ENCODE data around the gene EREG. TPM values are rescaled to one million over a fixed set of nuclear protein-coding genes. Genes with fewer than 3 reads are reported as not detected.

EREG gene
- total and polyA plus RNA-seq, 2 of the 8 experiments (the other 6 are each of a cell fraction or from before 2014, with no cell fraction given), result not detected

DNA sequence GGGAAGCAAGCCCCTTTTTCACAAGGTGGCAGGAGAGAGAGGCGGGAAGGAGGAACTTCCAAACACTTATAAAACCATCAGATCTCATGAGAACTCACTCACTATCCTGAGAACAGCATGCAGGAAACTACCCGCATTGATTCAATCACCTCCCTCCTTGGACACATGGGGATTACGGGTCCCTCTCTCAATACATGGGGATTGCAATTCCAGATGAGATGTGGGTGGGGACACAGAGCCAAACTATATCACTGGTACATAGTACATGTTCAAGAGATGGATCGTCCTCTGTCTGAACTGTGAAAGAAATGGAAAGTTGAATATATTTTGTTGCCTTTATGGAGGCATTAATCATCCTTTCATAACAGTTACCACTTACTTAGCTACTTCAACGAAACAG, 12.8 kb downstream of the EREG start:
- Histone ChIP-seq H3K79me1 (ENCODE audit: low read depth, low read length) (no peaks in the 10 kb centered on the region), H4K8ac (ENCODE audit: extremely low read depth, insufficient read depth, low read length) (no peak overlapping the region), H3K18ac (ENCODE audit: extremely low read depth, low read length) (no peak overlapping the region), H3K14ac (ENCODE audit: insufficient read length) (no peak overlapping the region), H3K79me2 (ENCODE audit: control insufficient read depth in 1 of 2, insufficient read depth in 2 of 2, low read length in 2 of 2) (no peaks in the 10 kb centered on the region), H2BK5ac (ENCODE audit: low read depth, low read length) (no peak overlapping the region), H3K23ac (ENCODE audit: insufficient read length) (no peak overlapping the region), H3K23me2 (ENCODE audit: low read depth, low read length) (no peaks in the 10 kb centered on the region), H3K27ac (ENCODE audit: low read depth, low read length) (no peak overlapping the region), H2BK12ac (ENCODE audit: low read depth, low read length) (no peak overlapping the region), H2AK5ac (ENCODE audit: low read depth, low read length) (no peak overlapping the region), H4K20me1 (replicated peaks in 1 of 2; ENCODE audit: control insufficient read depth in 1 of 2, insufficient read depth in 2 of 2, low read length in 2 of 2) (no peaks in the 10 kb centered on the region), H3K36me3 (ENCODE audit: control insufficient read depth in 2 of 4, insufficient read depth in 4 of 4, low read length in 3 of 4) (no peaks in the 10 kb centered on the region), H3K9me3 (ENCODE audit: insufficient read depth in 2 of 2, low read depth in 1 of 2, low read length in 1 of 2) (no peaks in the 10 kb centered on the region), H3K4ac (replicated peaks; ENCODE audit: insufficient read length, low read depth, low read length) (no peak overlapping the region), H3K56ac (replicated peaks; ENCODE audit: insufficient read length, low read depth, low read length) (no peak overlapping the region), H2BK120ac (replicated peaks; ENCODE audit: low read depth, low read length) (no peak overlapping the region), H3K4me1 (replicated peaks in 1 of 4; ENCODE audit: control insufficient read depth in 3 of 4, insufficient read depth in 4 of 4, low read length in 3 of 4) (no peaks in the 10 kb centered on the region), H3K4me3 (ENCODE audit: extremely low read depth in 1 of 4, insufficient read depth in 2 of 4, low read depth in 3 of 4, low read length in 4 of 4) (no peak overlapping the region), H3K4me2 (ENCODE audit: insufficient read depth in 1 of 2, low read depth in 2 of 2, low read length in 2 of 2) (no peak overlapping the region), H4K5ac (ENCODE audit: insufficient read length, low read depth, low read length) (no peak overlapping the region), H2AFZ (ENCODE audit: low read length) (peak overlapping the region; percentile 70), H4K91ac (replicated peaks; ENCODE audit: insufficient read length, low read length) (no peak overlapping the region), H3K27me3 (replicated peaks in 1 of 4; ENCODE audit: control insufficient read depth in 3 of 4, extremely low read depth in 1 of 4, insufficient read depth in 3 of 4, low read length in 3 of 4) (no peaks in the 10 kb centered on the region), H2BK15ac (ENCODE audit: low read length) (no peak overlapping the region), H3K9ac (replicated peaks in 1 of 4; ENCODE audit: extremely low read depth in 1 of 4, low read depth in 3 of 4, low read length in 3 of 4) (no peak overlapping the region), H2BK20ac (ENCODE audit: low read length) (no peak overlapping the region)
- 72% methylated on average over 5 of the region's 5 CpGs; no CpG with 5 or more reads in 1 of the 2 experiments for WGBS, 2 experiments (ENCODE audit: extremely low coverage in 1 of 2, insufficient coverage in 1 of 2, insufficient read length in 1 of 2, insufficient replicate concordance in 2 of 2, low coverage in 1 of 2, low lambda C conversion rate in 2 of 2, missing lambda C conversion rate in 1 of 2)
- DNase-seq (ENCODE audit: low read depth in 1 of 2, low spot score in 2 of 2) (no peak), FAIRE-seq (no peak)
- ChIA-PET CTCF (ENCODE audit: partially characterized antibody) (interaction anchor here (0.6 to 4.9 kb wide), 28 partner anchors 7 to 461 kb away, joined by 3 to 73 read pairs (median 4); no protein-coding TSS in a partner anchor), POLR2A (ENCODE audit: partially characterized antibody) (no interaction called here)
- TF ChIP-seq RAD21 (IDR thresholded peaks at IDR 0.05 in 1 of 2, conservative IDR thresholded peaks at IDR 0.05 in 1 of 2; ENCODE audit: low read depth in 2 of 2, low read length in 2 of 2) (0 out of 4 replicates have a peak, but pooled peaks of 1 of the 2 experiments have one; percentile 10), FOSL1 (IDR thresholded peaks at IDR 0.05; ENCODE audit: insufficient read depth, low read depth, low read length) (no peak)
